SU-DHL-6 (cell line): Measurements from ENCODE around the gene RBM33.

Source experiments
- CTCF ChIP-seq: fragments of 200-600 bp; sonication (generic); IDR thresholded peaks from one replicate; pipeline ENCODE4 v1.5.1; 2017; ENCODE audit warnings: antibody characterized with exemption, mild to moderate bottlenecking, low read length, moderate library complexity; ENCODE audit not compliant: insufficient read depth, poor library complexity, severe bottlenecking
- EZH2phosphoT487 ChIP-seq: fragments of 200-600 bp; sonication (generic), shearing (Covaris generic); conservative IDR thresholded peaks from 2 replicates; pipeline ENCODE4 v1.6.1; 2018; ENCODE audit warnings: mild to moderate bottlenecking, antibody characterized with exemption, low read length, moderate library complexity, mixed read lengths

- TF ChIP-seq CTCF, result no peak
- TF ChIP-seq EZH2phosphoT487, result no peak
Observed at GRCh38 chr7:155800301-155800700, 155.8 kb downstream of the RBM33 start.
